HCT116 (cell line): ENCODE results near the gene NOS2. TPM values are rescaled to one million over a fixed set of nuclear protein-coding genes. Genes with fewer than 3 reads are reported as not detected.

Source experiments
- ATAC-seq: fragments of 200-7000 bp; cut with Tn5 transposase; 2 replicates; pipeline ENCODE4 v1.9.1; 2020; ENCODE audit warnings: mild to moderate bottlenecking, moderate library complexity
- BruUV-seq: library from RNA; stranded (reverse); fragments of 400-500 nt; replicated peaks from 2 replicates; lab custom pipeline; 2021; lab: Mats Ljungman, UMichigan
- CTCF ChIA-PET: fragments of 300-600 bp; sonication (Branson Sonifier 250); formaldehyde crosslinking; loops from one replicate; lab custom pipeline; 2021; ENCODE audit warnings: antibody characterized with exemption; lab: Charles Lee
- POLR2A ChIA-PET: fragments of 300-600, 350-600 bp; sonication (Branson Sonifier 250); formaldehyde crosslinking; loops from one replicate; lab custom pipeline; 2021; ENCODE audit warnings: antibody characterized with exemption; lab: Charles Lee
- RAD21 ChIA-PET, 2 experiments: fragments of 300-600 bp; sonication (Branson Sonifier 250); formaldehyde crosslinking; loops; one replicate each; lab custom pipeline; 2023; ENCODE audit warnings: low total read pairs in 2 of 2; ENCODE audit not compliant: uncharacterized antibody in 2 of 2, unreplicated experiment in 2 of 2, low non-redundant PET in 1 of 2; lab: Charles Lee
- DNase-seq: peaks from one replicate; pipeline ENCODE4 v3.0.0-alpha.2; 2010; ENCODE audit warnings: low read depth, low spot score
- H2AFZ ChIP-seq: fragments of 200-600 bp; shearing (Covaris generic), sonication (generic); 2 replicates; pipeline ENCODE4 v1.6.1; 2017; ENCODE audit warnings: low read depth, mixed run types, mixed read lengths, antibody characterized with exemption, low read length; ENCODE audit not compliant: poor library complexity, severe bottlenecking
- H3K27ac ChIP-seq: 2 replicates; pipeline ENCODE4 v1.5.1; 2012; ENCODE audit warnings: low read depth, low read length
- H3K27me3 ChIP-seq: fragments of 200-600 bp; sonication (generic); 2 replicates; pipeline ENCODE4 v1.6.1; 2016; ENCODE audit warnings: mixed run types, low read length, mixed read lengths; ENCODE audit not compliant: insufficient read depth
- H3K36me3 ChIP-seq, 2 experiments: fragments of 200-500 bp in 1 of 2; fragments of 200-600 bp in 1 of 2; sonication (Bioruptor generic) in 1 of 2; sonication (generic) in 1 of 2; 2 replicates each; pipeline versions ENCODE4 v1.5.1 to v1.6.1; 2014 to 2016; ENCODE audit warnings: low read length in 2 of 2, inconsistent platforms in 1 of 2, mixed read lengths in 1 of 2, mixed run types in 1 of 2; ENCODE audit not compliant: insufficient read depth in 2 of 2, control insufficient read depth in 1 of 2
- H3K4me1 ChIP-seq, 2 experiments: fragments of 200-600 bp in 1 of 2; sonication (generic) in 1 of 2; 2 replicates each; pipeline versions ENCODE4 v1.5.1 to v1.6.1; 2012 to 2017; ENCODE audit warnings: low read length in 2 of 2, inconsistent platforms in 1 of 2, mild to moderate bottlenecking in 1 of 2, mixed read lengths in 1 of 2, mixed run types in 1 of 2, moderate library complexity in 1 of 2; ENCODE audit not compliant: insufficient read depth in 2 of 2, control insufficient read depth in 1 of 2
- H3K4me2 ChIP-seq: fragments of 200-600 bp; sonication (generic); 2 replicates; pipeline ENCODE4 v1.6.1; 2017; ENCODE audit warnings: mixed run types, low read length, mixed read lengths
- H3K4me3 ChIP-seq, 2 experiments: fragments of 200-600 bp in 1 of 2; sonication (generic) in 1 of 2; replicated peaks in 1 of 2; 2 replicates each; pipeline ENCODE4 v1.5.1; 2011 to 2016; ENCODE audit warnings: low read length in 2 of 2, control low read depth in 1 of 2, low read depth in 1 of 2, mild to moderate bottlenecking in 1 of 2, mixed read lengths in 1 of 2, mixed run types in 1 of 2
- H3K79me2 ChIP-seq: fragments of 200-600 bp; sonication (generic); 2 replicates; pipeline ENCODE4 v1.6.1; 2017; ENCODE audit warnings: mild to moderate bottlenecking, mixed run types, low read length, moderate library complexity, mixed read lengths; ENCODE audit not compliant: insufficient read depth
- H3K9ac ChIP-seq: fragments of 200-600 bp; sonication (generic); 2 replicates; pipeline ENCODE4 v1.6.1; 2016; ENCODE audit warnings: low read length, mixed read lengths
- H3K9me2 ChIP-seq: fragments of 200-600 bp; sonication (generic), shearing (Covaris generic); 2 replicates; pipeline ENCODE4 v1.6.1; 2017; ENCODE audit warnings: mixed run types, mild to moderate bottlenecking, moderate library complexity; ENCODE audit not compliant: insufficient read depth
- H3K9me3 ChIP-seq, 2 experiments: fragments of 200-500 bp in 1 of 2; fragments of 200-600 bp in 1 of 2; sonication (Bioruptor generic) in 1 of 2; sonication (generic) in 1 of 2; 2 replicates each; pipeline ENCODE4 v1.6.1; 2014 to 2017; ENCODE audit warnings: low read length in 2 of 2, mixed read lengths in 2 of 2, inconsistent platforms in 1 of 2, low read depth in 1 of 2, mild to moderate bottlenecking in 1 of 2, mixed run types in 1 of 2, moderate library complexity in 1 of 2; ENCODE audit not compliant: control insufficient read depth in 1 of 2, insufficient read depth in 1 of 2
- H4K20me1 ChIP-seq: fragments of 200-600 bp; sonication (generic), shearing (Covaris generic); 2 replicates; pipeline ENCODE4 v1.6.1; 2017; ENCODE audit warnings: mixed run types, mild to moderate bottlenecking, moderate library complexity; ENCODE audit not compliant: insufficient read depth
- ATF3 ChIP-seq: IDR thresholded peaks from 2 replicates; pipeline ENCODE4 v1.6.1; 2012
- EZH2phosphoT487 ChIP-seq: fragments of 200-600 bp; IDR thresholded peaks from 2 replicates; pipeline ENCODE4 v1.6.1; 2018; ENCODE audit warnings: antibody characterized with exemption, borderline replicate concordance
- JUND ChIP-seq: IDR thresholded peaks from 2 replicates; pipeline ENCODE4 v1.6.1; 2012
- MAX ChIP-seq: IDR thresholded peaks from 2 replicates; pipeline ENCODE4 v1.6.1; 2012
- POLR2A ChIP-seq: IDR thresholded peaks from 2 replicates; pipeline ENCODE4 v1.7.0; 2011; ENCODE audit warnings: borderline replicate concordance; ENCODE audit not compliant: insufficient read depth, insufficient read length; ENCODE audit errors: extremely low read depth
- POLR2AphosphoS5 ChIP-seq: IDR thresholded peaks from 2 replicates; pipeline ENCODE4 v1.6.1; 2011; ENCODE audit warnings: mild to moderate bottlenecking, low read depth, low read length, moderate library complexity
- SP1 ChIP-seq: IDR thresholded peaks from 2 replicates; pipeline ENCODE4 v1.6.1; 2012; ENCODE audit warnings: low read depth
- SRF ChIP-seq: IDR thresholded peaks from 2 replicates; pipeline ENCODE4 v1.6.1; 2012; ENCODE audit warnings: low read depth
- TCF7L2 ChIP-seq: IDR thresholded peaks from 2 replicates; pipeline ENCODE4 v1.7.0; 2011; ENCODE audit warnings: borderline replicate concordance, inconsistent platforms; ENCODE audit not compliant: insufficient read depth, insufficient read length; ENCODE audit errors: extremely low read depth
- ZFX ChIP-seq: fragments of 450-650 bp; IDR thresholded peaks from 2 replicates; pipeline ENCODE4 v1.6.1; 2017
- intact Hi-C: fragments of 100-400 bp; cut with micrococcal nuclease; formaldehyde crosslinking; loops from 2 replicates; pipeline ENCODE4 v1.10.0; 2022
- total RNA-seq: library from RNA; stranded (reverse); gene quantifications from one replicate; pipeline ENCODE4 v1.2.1, GENCODE V29; 2021; ENCODE audit not compliant: unreplicated experiment

NOS2 gene
- total RNA-seq, 1 experiment from 2014 or later: 0.07 TPM

- ATAC-seq (no peak), DNase-seq (no peak)
- Histone ChIP-seq H3K79me2 (no peaks in the 10 kb centered on the region), H3K27me3 (peaks cover 4% of the 10 kb centered on the region; the same call in 1 of the 2 replicates), H3K27ac (no peak overlapping the region), H3K9me2 (no peaks in the 10 kb centered on the region), H3K9ac (no peak overlapping the region), H4K20me1 (no peaks in the 10 kb centered on the region), H2AFZ (no peak overlapping the region), H3K4me2 (no peak overlapping the region), H3K36me3 (no peaks in the 10 kb centered on the region), H3K4me1 (no peaks in the 10 kb centered on the region), H3K4me3 (no peak overlapping the region), H3K9me3 (no peaks in the 10 kb centered on the region)
- ChIA-PET POLR2A (no interaction called here), RAD21 (no interaction called here), CTCF (no interaction called here)
- TF ChIP-seq ZFX: no peak
- TF ChIP-seq EZH2phosphoT487: no peak
- TF ChIP-seq SRF: no peak
- TF ChIP-seq SP1: no peak
- no peak for TF ChIP-seq ATF3
- no peak for TF ChIP-seq MAX
- no peak for TF ChIP-seq POLR2AphosphoS5
- intact Hi-C loops: no loop called here
- BruUV-seq: no TSS peak
Measured at GRCh38 chr17:27825459-27825858, 25.1 kb upstream of the NOS2 start.

- Histone ChIP-seq H3K36me3 (no peaks in the 10 kb centered on the region), H3K27me3 (peaks cover 4% of the 10 kb centered on the region; the same call in 1 of the 2 replicates), H3K9ac (no peak overlapping the region), H3K27ac (no peak overlapping the region), H3K9me2 (no peaks in the 10 kb centered on the region), H3K4me1 (no peaks in the 10 kb centered on the region), H4K20me1 (no peaks in the 10 kb centered on the region), H3K79me2 (no peaks in the 10 kb centered on the region), H3K4me2 (no peak overlapping the region), H3K4me3 (no peak overlapping the region), H3K9me3 (no peaks in the 10 kb centered on the region), H2AFZ (no peak overlapping the region)
- TF ChIP-seq POLR2A (no peak), JUND (no peak), TCF7L2 (no peak), SRF (no peak), ZFX (no peak)
- POLR2A ChIA-PET: no interaction called here
- no peak for ATAC-seq
- BruUV-seq: no TSS peak
- RAD21 ChIA-PET: no interaction called here
- CTCF ChIA-PET: no interaction called here
- intact Hi-C loops: no loop called here
- no peak for DNase-seq
Measured at GRCh38 chr17:27824745-27825144, 24.4 kb upstream of the NOS2 start.
